Measurements from ENCODE around the gene TSPO.
"Not testable (repeated sequence)": the region's sequence is repeated elsewhere in the genome, so short reads cannot be mapped to it uniquely, and the experiment has no call there.

The TSPO gene

GRCh38 chr22:43151251-43152002, at the start of gene TSPO:
Gene TSPO (plus strand): TSS chr22:43151559. CDS start chr22:43159239, 7,680 bp downstream.
- Histone ChIP-seq H3K4me3 (ENCODE audit: low read depth, low read length) (peak within 1 kb of the TSS; percentile 91), H2AFZ (ENCODE audit: low read length, unreplicated experiment) (peak within 1 kb of the TSS; percentile 14), H3K36me3 (ENCODE audit: insufficient read depth, low read length) (no peaks in the 10 kb centered on the region), H3K79me2 (ENCODE audit: control insufficient read depth, insufficient read depth, low read length, unreplicated experiment) (peaks cover 39% of the 10 kb centered on the region), H3K27ac (ENCODE audit: low read depth, low read length) (peak within 1 kb of the TSS; percentile 47), H3K27me3 (ENCODE audit: insufficient read depth, low read length) (no peaks in the 10 kb centered on the region), H3K4me1 (ENCODE audit: control insufficient read depth, insufficient read depth, low read length, unreplicated experiment) (peaks cover 8% of the 10 kb centered on the region)

GRCh38 chr22:43104056-43104625, 47.2 kb upstream of the TSPO start:
- H3K4me3 ChIP-seq (ENCODE audit: low read depth, low read length); H3K27ac ChIP-seq (ENCODE audit: low read depth, low read length); H2AFZ ChIP-seq (ENCODE audit: low read length, unreplicated experiment); H3K36me3 ChIP-seq (ENCODE audit: insufficient read depth, low read length); H3K79me2 ChIP-seq (ENCODE audit: control insufficient read depth, insufficient read depth, low read length, unreplicated experiment); H3K4me1 ChIP-seq (ENCODE audit: control insufficient read depth, insufficient read depth, low read length, unreplicated experiment); H3K27me3 ChIP-seq (ENCODE audit: insufficient read depth, low read length): not testable (repeated sequence)

- H3K36me3 ChIP-seq (ENCODE audit: insufficient read depth, low read length); H3K27ac ChIP-seq (ENCODE audit: low read depth, low read length); H2AFZ ChIP-seq (ENCODE audit: low read length, unreplicated experiment); H3K4me3 ChIP-seq (ENCODE audit: low read depth, low read length); H3K79me2 ChIP-seq (ENCODE audit: control insufficient read depth, insufficient read depth, low read length, unreplicated experiment); H3K4me1 ChIP-seq (ENCODE audit: control insufficient read depth, insufficient read depth, low read length, unreplicated experiment): not testable (repeated sequence)
- peaks cover 11% of the 10 kb centered on the region for H3K27me3 ChIP-seq (ENCODE audit: insufficient read depth, low read length)
Observed at GRCh38 chr22:43104950-43105349, 46.4 kb upstream of the TSPO start.

- no peaks in the 10 kb centered on the region for H3K36me3 ChIP-seq (ENCODE audit: insufficient read depth, low read length)
- no peaks in the 10 kb centered on the region for H3K79me2 ChIP-seq (ENCODE audit: control insufficient read depth, insufficient read depth, low read length, unreplicated experiment)
- H2AFZ ChIP-seq (ENCODE audit: low read length, unreplicated experiment), result no peak overlapping the region
- H3K4me3 ChIP-seq (ENCODE audit: low read depth, low read length), result no peak overlapping the region
- peaks cover 23% of the 10 kb centered on the region for H3K27me3 ChIP-seq (ENCODE audit: insufficient read depth, low read length)
- H3K4me1 ChIP-seq (ENCODE audit: control insufficient read depth, insufficient read depth, low read length, unreplicated experiment), result no peaks in the 10 kb centered on the region
- H3K27ac ChIP-seq (ENCODE audit: low read depth, low read length), result no peak overlapping the region
Observed at GRCh38 chr22:43106302-43106701, 45.1 kb upstream of the TSPO start.

- Histone ChIP-seq H2AFZ (ENCODE audit: low read length, unreplicated experiment) (no peak overlapping the region), H3K27ac (ENCODE audit: low read depth, low read length) (no peak overlapping the region), H3K27me3 (ENCODE audit: insufficient read depth, low read length) (peaks cover 31% of the 10 kb centered on the region), H3K4me3 (ENCODE audit: low read depth, low read length) (no peak overlapping the region), H3K79me2 (ENCODE audit: control insufficient read depth, insufficient read depth, low read length, unreplicated experiment) (no peaks in the 10 kb centered on the region), H3K4me1 (ENCODE audit: control insufficient read depth, insufficient read depth, low read length, unreplicated experiment) (no peaks in the 10 kb centered on the region), H3K36me3 (ENCODE audit: insufficient read depth, low read length) (no peaks in the 10 kb centered on the region)
Observed at GRCh38 chr22:43109511-43109910, 41.8 kb upstream of the TSPO start.

- H2AFZ ChIP-seq (ENCODE audit: low read length, unreplicated experiment), result no peak overlapping the region
- no peaks in the 10 kb centered on the region for H3K36me3 ChIP-seq (ENCODE audit: insufficient read depth, low read length)
- H3K27ac ChIP-seq (ENCODE audit: low read depth, low read length), result no peak overlapping the region
- peaks cover 31% of the 10 kb centered on the region for H3K27me3 ChIP-seq (ENCODE audit: insufficient read depth, low read length)
- H3K79me2 ChIP-seq (ENCODE audit: control insufficient read depth, insufficient read depth, low read length, unreplicated experiment), result no peaks in the 10 kb centered on the region
- 0 out of 2 replicates have a peak overlapping the region, but pooled peaks have one; percentile 67 for H3K4me3 ChIP-seq (ENCODE audit: low read depth, low read length)
- H3K4me1 ChIP-seq (ENCODE audit: control insufficient read depth, insufficient read depth, low read length, unreplicated experiment), result no peaks in the 10 kb centered on the region
Observed at GRCh38 chr22:43109921-43110443, 41.4 kb upstream of the TSPO start.

GRCh38 chr22:43110444-43110926, 40.9 kb upstream of the TSPO start, which contains the start of gene BIK:
Gene BIK (plus strand): TSS chr22:43110750. CDS start chr22:43124023, 13,273 bp downstream.
- Histone ChIP-seq H3K4me3 (ENCODE audit: low read depth, low read length) (peak within 1 kb of the TSS; percentile 67), H2AFZ (ENCODE audit: low read length, unreplicated experiment) (no peak within 1 kb of the TSS), H3K79me2 (ENCODE audit: control insufficient read depth, insufficient read depth, low read length, unreplicated experiment) (no peaks in the 10 kb centered on the region), H3K27ac (ENCODE audit: low read depth, low read length) (no peak within 1 kb of the TSS), H3K27me3 (ENCODE audit: insufficient read depth, low read length) (peaks cover 31% of the 10 kb centered on the region), H3K36me3 (ENCODE audit: insufficient read depth, low read length) (no peaks in the 10 kb centered on the region), H3K4me1 (ENCODE audit: control insufficient read depth, insufficient read depth, low read length, unreplicated experiment) (no peaks in the 10 kb centered on the region)

GRCh38 chr22:43110927-43111623, 40.3 kb upstream of the TSPO start:
- Histone ChIP-seq H3K4me3 (ENCODE audit: low read depth, low read length) (peak overlapping the region; percentile 67), H3K79me2 (ENCODE audit: control insufficient read depth, insufficient read depth, low read length, unreplicated experiment) (no peaks in the 10 kb centered on the region), H3K4me1 (ENCODE audit: control insufficient read depth, insufficient read depth, low read length, unreplicated experiment) (no peaks in the 10 kb centered on the region), H3K27me3 (ENCODE audit: insufficient read depth, low read length) (peaks cover 31% of the 10 kb centered on the region), H3K27ac (ENCODE audit: low read depth, low read length) (no peak overlapping the region), H2AFZ (ENCODE audit: low read length, unreplicated experiment) (no peak overlapping the region), H3K36me3 (ENCODE audit: insufficient read depth, low read length) (no peaks in the 10 kb centered on the region)

- H3K36me3 ChIP-seq (ENCODE audit: insufficient read depth, low read length), result no peaks in the 10 kb centered on the region
- H2AFZ ChIP-seq (ENCODE audit: low read length, unreplicated experiment), result no peak overlapping the region
- H3K79me2 ChIP-seq (ENCODE audit: control insufficient read depth, insufficient read depth, low read length, unreplicated experiment), result no peaks in the 10 kb centered on the region
- H3K27me3 ChIP-seq (ENCODE audit: insufficient read depth, low read length), result peaks cover 31% of the 10 kb centered on the region
- no peak overlapping the region for H3K4me3 ChIP-seq (ENCODE audit: low read depth, low read length)
- no peaks in the 10 kb centered on the region for H3K4me1 ChIP-seq (ENCODE audit: control insufficient read depth, insufficient read depth, low read length, unreplicated experiment)
- H3K27ac ChIP-seq (ENCODE audit: low read depth, low read length), result no peak overlapping the region
Observed at GRCh38 chr22:43113526-43114251, 37.7 kb upstream of the TSPO start.

- Histone ChIP-seq H3K27ac (ENCODE audit: low read depth, low read length) (no peak overlapping the region), H2AFZ (ENCODE audit: low read length, unreplicated experiment) (no peak overlapping the region), H3K4me1 (ENCODE audit: control insufficient read depth, insufficient read depth, low read length, unreplicated experiment) (no peaks in the 10 kb centered on the region), H3K79me2 (ENCODE audit: control insufficient read depth, insufficient read depth, low read length, unreplicated experiment) (no peaks in the 10 kb centered on the region), H3K27me3 (ENCODE audit: insufficient read depth, low read length) (peaks cover 20% of the 10 kb centered on the region), H3K36me3 (ENCODE audit: insufficient read depth, low read length) (no peaks in the 10 kb centered on the region), H3K4me3 (ENCODE audit: low read depth, low read length) (no peak overlapping the region)
Observed at GRCh38 chr22:43114958-43115357, 36.4 kb upstream of the TSPO start.
